HG03135 (cell line): ENCODE measurements around the gene DTNA.

Experiments
- ATAC-seq: cut with Tn5 transposase; IDR thresholded peaks from one replicate; pipeline ENCODE4 v1.9.1; 2021; ENCODE audit warnings: mild to moderate bottlenecking, moderate library complexity; ENCODE audit not compliant: unreplicated experiment

The DTNA gene

DNA sequence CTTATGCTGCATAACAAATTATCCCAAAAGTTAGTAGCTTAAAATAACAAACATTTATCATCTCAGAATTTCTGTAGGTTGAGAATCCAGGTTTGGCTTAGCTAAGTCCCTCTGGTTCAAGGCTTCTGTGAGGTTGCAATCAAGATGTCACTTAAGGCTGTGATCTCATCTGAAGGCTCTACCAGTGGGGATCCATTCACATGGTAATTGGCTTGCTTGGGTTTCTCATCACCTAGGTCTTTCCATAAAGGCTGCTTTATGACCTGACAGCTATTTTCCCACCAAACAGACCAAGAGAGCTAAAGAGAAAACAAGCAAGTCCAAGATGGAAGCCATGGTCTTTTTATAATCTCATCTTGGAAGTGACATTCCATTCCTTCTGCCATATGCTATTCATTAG, 137.3 kb downstream of the DTNA start:
- no peak for ATAC-seq

DNA sequence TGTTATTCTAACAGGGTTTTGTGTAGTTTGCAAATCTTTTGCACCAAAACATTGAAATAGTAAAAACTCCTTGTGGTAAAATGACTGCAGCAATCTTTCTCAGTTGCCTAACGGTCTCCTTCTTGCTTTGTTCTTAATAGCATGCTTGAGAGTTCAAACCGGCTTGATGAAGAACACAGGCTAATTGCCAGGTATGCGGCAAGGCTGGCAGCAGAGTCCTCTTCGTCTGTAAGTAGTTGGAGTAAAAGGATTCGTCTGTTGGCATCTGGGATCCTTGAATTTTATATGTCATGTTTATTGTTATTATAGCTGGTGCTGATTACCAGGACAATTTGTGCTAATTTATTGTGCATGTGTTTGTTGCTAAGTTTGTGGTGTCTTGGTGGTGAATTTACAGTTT, 138.1 kb downstream of the DTNA start:
- ATAC-seq, result no peak

DNA sequence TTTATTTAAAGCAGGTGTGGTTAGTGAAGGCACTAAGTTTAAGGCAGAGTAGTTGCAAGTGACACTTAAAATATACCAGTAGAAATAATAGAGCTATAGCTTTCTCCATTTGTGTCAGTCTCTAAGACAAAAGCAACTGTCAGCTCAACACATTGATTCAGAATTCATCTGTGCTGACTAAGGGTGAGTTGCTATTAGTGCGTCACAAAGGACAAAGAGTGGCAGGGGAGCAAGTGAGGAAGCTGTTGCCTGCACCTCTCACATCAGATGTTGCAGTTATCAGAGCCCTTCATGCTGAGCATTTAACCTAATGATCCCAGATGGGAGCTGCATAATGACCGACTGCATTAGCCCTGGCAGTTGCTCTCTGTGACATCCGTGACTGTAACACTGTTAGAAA, 138.6 kb downstream of the DTNA start:
- no peak for ATAC-seq

- ATAC-seq, result no peak
Measured at GRCh38 chr18:34857320-34857719, 147.2 kb downstream of the DTNA start.

DNA sequence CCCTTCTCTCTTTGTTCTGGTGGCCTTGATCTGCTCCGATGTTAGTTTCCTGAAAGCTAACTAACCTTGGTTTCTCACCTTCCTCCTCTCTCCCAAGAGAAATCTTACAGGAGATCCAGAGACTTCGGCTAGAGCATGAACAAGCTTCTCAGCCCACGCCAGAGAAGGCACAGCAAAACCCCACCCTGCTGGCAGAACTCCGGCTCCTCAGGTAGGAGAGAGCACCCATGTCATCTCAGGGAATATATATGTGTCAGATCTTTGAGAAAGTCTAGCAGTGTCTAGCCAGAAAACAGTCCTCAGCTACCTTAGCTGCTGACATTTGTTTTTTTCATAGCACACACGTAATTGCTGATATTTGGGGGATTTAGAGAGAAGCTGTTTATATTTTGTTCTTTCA, 148.1 kb downstream of the DTNA start:
- no peak for ATAC-seq

DNA sequence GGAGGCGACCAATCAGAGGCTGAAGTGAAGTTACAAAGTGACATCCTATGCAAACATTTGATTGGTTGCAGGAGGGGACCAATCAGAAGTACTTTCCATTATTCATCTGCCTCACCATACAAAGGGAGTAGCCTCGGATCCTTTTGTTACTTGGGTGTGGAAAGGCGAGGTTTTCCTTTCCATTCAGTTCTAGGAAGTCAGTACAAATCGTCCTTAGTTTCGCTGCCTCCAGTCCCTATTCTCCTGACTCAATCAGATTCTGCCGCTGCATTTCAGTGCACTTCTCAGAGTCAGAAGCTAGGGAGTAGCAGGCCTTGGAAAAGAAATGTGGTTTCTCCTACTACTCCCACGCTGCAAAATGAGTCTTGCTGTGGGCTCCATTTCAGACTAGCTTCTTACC, 149.4 kb downstream of the DTNA start:
- no peak for ATAC-seq

DNA sequence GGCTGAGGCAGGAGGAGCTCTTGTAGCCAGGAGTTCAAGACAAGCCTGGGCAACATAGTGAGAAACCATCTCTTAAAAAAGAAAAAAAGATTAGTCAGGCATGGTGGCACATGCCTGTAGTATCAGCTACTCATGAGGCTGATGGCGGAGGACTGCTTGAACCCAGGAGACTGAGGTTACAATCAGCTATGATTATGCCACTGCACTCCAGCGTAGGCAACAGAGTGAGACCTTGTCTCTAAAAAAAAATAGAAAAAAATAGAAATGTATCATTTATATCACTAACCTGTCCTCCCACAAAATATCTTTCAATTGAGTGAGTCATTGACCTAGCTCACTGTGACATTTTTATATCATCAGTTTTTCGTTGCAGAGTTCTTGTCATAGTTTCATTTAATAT, 152.5 kb downstream of the DTNA start:
- ATAC-seq, result no peak

DNA sequence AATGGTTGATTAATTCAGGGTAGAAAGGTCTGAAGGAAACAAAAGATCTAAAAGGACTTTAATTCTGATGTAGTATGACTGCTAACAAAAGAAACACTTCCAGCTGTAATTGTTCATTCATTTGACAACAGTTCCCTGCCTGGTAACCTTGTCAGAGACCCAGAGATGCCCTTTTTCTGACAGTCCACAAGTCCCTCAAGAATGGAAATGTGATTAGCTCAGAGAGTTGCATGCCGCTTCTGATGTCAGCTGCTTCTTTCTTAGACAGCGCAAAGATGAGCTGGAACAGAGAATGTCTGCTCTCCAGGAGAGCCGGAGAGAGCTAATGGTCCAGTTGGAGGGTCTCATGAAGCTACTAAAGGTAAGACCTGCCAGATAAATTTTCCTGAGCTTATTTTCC, 153.6 kb downstream of the DTNA start:
- no peak for ATAC-seq

GRCh38 chr18:34864836-34865497, 154.9 kb downstream of the DTNA start:
- ATAC-seq, result no peak

GRCh38 chr18:34866310-34866709, 156.2 kb downstream of the DTNA start:
- no peak for ATAC-seq

GRCh38 chr18:34866739-34867138, 156.6 kb downstream of the DTNA start:
- ATAC-seq, result no peak

DNA sequence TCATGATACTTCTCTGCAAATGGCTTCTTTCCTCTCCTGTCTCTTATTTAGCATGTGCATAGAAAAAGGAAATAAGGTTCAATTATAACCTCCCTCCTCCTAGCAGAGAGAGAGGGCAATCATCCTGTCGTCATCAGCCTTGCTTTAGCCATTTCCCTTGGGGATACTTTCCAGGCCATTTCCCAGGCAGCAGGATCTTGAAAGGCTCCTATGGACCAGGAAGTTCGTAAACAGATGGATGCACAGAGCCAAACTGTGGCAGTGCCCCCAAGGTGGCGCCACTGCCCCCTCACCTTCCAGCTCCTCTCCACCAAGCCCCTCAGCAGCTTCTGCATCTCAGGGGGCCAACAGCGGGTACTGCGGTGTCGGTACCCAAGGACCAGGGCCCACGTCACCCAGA, 157.4 kb downstream of the DTNA start:
- ATAC-seq, result no peak

- no peak for ATAC-seq
Measured at GRCh38 chr18:34870555-34871310, 160.6 kb downstream of the DTNA start.

- ATAC-seq, result no peak
Measured at GRCh38 chr18:34871435-34871834, 161.3 kb downstream of the DTNA start.

DNA sequence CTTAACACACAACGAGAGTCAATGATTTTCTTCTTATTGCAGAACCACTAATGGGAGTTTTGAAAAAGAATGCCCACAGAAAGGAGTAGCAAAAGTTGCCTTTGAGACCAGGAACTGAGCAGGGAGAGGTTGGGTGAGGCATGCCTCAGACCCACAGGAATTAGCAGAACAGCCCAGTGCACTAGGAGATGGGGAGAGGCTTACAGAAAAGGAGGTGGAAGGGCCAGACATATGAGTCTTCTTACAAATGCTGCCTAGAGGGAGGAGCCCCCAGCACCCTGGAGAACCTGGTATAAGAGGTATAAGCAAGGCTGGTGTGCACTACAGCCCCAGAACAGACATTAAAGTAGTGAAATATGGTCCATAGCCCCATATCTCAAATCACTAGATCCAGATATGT, 162.0 kb downstream of the DTNA start:
- ATAC-seq, result no peak

- no peak for ATAC-seq
Measured at GRCh38 chr18:34873986-34874580, 164.0 kb downstream of the DTNA start.

DNA sequence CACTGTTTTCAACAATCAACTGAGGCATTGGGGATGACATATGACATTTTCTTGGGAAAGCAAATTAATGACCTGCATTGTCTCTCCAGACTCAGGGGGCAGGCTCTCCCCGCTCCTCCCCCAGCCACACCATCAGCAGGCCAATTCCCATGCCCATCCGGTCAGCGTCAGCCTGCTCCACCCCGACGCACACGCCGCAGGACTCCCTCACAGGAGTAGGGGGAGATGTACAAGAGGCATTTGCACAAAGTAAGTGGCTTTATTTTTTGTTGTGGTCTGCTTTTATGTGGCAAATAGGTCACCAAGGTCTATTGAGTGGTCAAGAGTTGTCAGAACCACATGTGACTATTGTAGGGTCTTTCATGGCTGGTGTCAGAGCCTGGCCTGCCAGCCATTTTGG, 165.1 kb downstream of the DTNA start:
- no peak for ATAC-seq

DNA sequence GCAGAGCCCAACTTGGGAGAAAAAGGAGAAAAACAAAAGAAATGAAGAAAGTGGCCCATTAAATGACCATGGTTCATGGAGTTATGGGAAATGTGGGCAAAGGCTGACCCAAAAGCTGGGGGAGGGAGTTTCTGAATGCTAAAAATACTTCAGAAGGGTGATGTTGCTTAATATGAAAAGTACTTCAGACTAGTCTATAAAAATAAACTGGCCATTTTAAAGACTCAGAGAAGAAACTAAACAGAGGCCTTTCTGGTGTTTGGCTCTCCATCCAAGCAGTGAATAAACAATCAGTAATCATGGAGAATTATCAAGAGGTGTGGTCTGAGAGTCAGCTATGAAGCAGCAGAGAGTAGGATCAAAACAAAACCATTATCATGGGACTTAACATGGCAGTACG, 170.3 kb downstream of the DTNA start:
- ATAC-seq, result no peak

GRCh38 chr18:34880882-34881834, 171.1 kb downstream of the DTNA start:
- ATAC-seq, result no peak

GRCh38 chr18:34884436-34884835, 174.3 kb downstream of the DTNA start:
- ATAC-seq, result no peak

DNA sequence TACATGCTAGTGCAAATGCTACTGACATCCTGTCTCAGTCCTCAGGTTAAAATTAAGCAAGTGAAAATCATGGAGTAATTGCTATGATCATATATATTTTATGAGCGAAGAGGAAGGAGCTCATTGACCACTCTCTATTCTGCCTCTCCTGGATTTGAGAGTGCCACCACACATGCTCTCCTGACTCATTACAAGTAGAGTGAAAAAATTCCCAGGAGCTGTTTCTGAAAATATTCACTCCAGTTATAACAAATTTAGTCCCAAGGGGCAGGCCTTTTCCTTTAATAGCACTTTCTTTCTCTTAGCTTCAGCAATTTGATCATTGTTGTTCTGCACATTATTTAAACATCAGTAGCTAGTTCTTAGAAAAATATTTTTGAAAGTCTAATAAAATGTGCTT, 176.1 kb downstream of the DTNA start:
- no peak for ATAC-seq
